Endothelial cell (in vitro differentiated cells): ENCODE results near the gene DMD. TPM values are rescaled to one million over a fixed set of nuclear protein-coding genes. Genes with fewer than 3 reads are reported as not detected.

Experiments used
- DNase-seq: peaks from one replicate; pipeline ENCODE4 v3.0.0; 2021; ENCODE audit warnings: low spot score
- H3K27ac Mint-ChIP-seq: one replicate; pipeline ENCODE4 v1.8.0; 2021; ENCODE audit warnings: mixed read lengths, inconsistent platforms; ENCODE audit not compliant: unreplicated experiment
- H3K27me3 Mint-ChIP-seq: one replicate; pipeline ENCODE4 v1.8.0; 2021; ENCODE audit warnings: mild to moderate bottlenecking, moderate library complexity, mixed read lengths, inconsistent platforms; ENCODE audit not compliant: unreplicated experiment
- H3K36me3 Mint-ChIP-seq: one replicate; pipeline ENCODE4 v1.8.0; 2021; ENCODE audit warnings: mild to moderate bottlenecking, low read depth, mixed read lengths, inconsistent platforms; ENCODE audit not compliant: unreplicated experiment
- H3K4me1 Mint-ChIP-seq: one replicate; pipeline ENCODE4 v1.8.0; 2021; ENCODE audit warnings: mild to moderate bottlenecking, mixed read lengths, inconsistent platforms; ENCODE audit not compliant: unreplicated experiment
- H3K4me3 Mint-ChIP-seq: one replicate; pipeline ENCODE4 v1.8.0; 2021; ENCODE audit warnings: mild to moderate bottlenecking, mixed read lengths, inconsistent platforms; ENCODE audit not compliant: unreplicated experiment
- H3K9me3 Mint-ChIP-seq: one replicate; pipeline ENCODE4 v1.8.0; 2021; ENCODE audit warnings: mixed read lengths, inconsistent platforms; ENCODE audit not compliant: unreplicated experiment
- CTCF ChIP-seq: fragments of 200-600 bp; sonication (generic); IDR thresholded peaks from one replicate; pipeline ENCODE4 v1.5.0; 2021; ENCODE audit warnings: antibody characterized with exemption; ENCODE audit not compliant: unreplicated experiment
- total RNA-seq: library from RNA; stranded (reverse); fragmentation: NEBNext Ultra II Directional; extraction: Animal tissue kit (Norgen Biotek cat#: 25700); gene quantifications from one replicate; pipeline ENCODE4 v1.2.1, GENCODE V29; 2021; ENCODE audit not compliant: unreplicated experiment

The DMD gene
- total RNA-seq, 1 donor from 2014 or later: 5.5 TPM

GRCh38 chrX:31092970-31093638 is 2118.2 kb downstream of the DMD start:
- Mint-ChIP-seq H3K4me3 (no peak overlapping the region), H3K27me3 (no peaks in the 10 kb centered on the region), H3K9me3 (no peaks in the 10 kb centered on the region), H3K36me3 (no peaks in the 10 kb centered on the region), H3K27ac (no peak overlapping the region), H3K4me1 (no peaks in the 10 kb centered on the region)
- DNase-seq: no peak
- TF ChIP-seq CTCF: no peak

GRCh38 chrX:31092476-31092875 is 2118.9 kb downstream of the DMD start:
- no peak for DNase-seq
- no peak overlapping the region for H3K4me3 Mint-ChIP-seq
- H3K36me3 Mint-ChIP-seq: no peaks in the 10 kb centered on the region
- no peaks in the 10 kb centered on the region for H3K9me3 Mint-ChIP-seq
- H3K27me3 Mint-ChIP-seq: no peaks in the 10 kb centered on the region
- no peak for TF ChIP-seq CTCF
- H3K27ac Mint-ChIP-seq: no peak overlapping the region
- no peaks in the 10 kb centered on the region for H3K4me1 Mint-ChIP-seq

GRCh38 chrX:31091819-31092218 is 2119.5 kb downstream of the DMD start:
- DNase-seq: no peak
- Mint-ChIP-seq H3K4me3 (no peak overlapping the region), H3K9me3 (no peaks in the 10 kb centered on the region), H3K27me3 (no peaks in the 10 kb centered on the region), H3K36me3 (no peaks in the 10 kb centered on the region), H3K4me1 (no peaks in the 10 kb centered on the region), H3K27ac (no peak overlapping the region)
- no peak for TF ChIP-seq CTCF

- H3K9me3 Mint-ChIP-seq: no peaks in the 10 kb centered on the region
- no peak overlapping the region for H3K4me3 Mint-ChIP-seq
- DNase-seq: no peak
These were observed 2136.8 kb downstream of the DMD start for GRCh38 chrX:31074522-31074921.

More at GRCh38 chrX:31074522-31074921, 2136.8 kb downstream of the DMD start:
- Mint-ChIP-seq H3K27me3 (no peaks in the 10 kb centered on the region), H3K36me3 (no peaks in the 10 kb centered on the region), H3K4me1 (peaks cover 2% of the 10 kb centered on the region), H3K27ac (no peak overlapping the region)
- TF ChIP-seq CTCF: no peak
